PC-9 (cell line): ENCODE results near the gene L3MBTL3. TPM values are rescaled to one million over a fixed set of nuclear protein-coding genes. Genes with fewer than 3 reads are reported as not detected.
"Not testable (repeated sequence)": the region's sequence is repeated elsewhere in the genome, so short reads cannot be mapped to it uniquely, and the experiment has no call there.

Experiments used
- BruUV-seq: library from RNA; stranded (reverse); fragments of 400-500 nt; replicated peaks from 2 replicates; lab custom pipeline; 2021; lab: Mats Ljungman, UMichigan
- CTCF ChIA-PET: fragments of 300-600 bp; sonication (Branson Sonifier 250); formaldehyde crosslinking; loops from one replicate; lab custom pipeline; 2022; ENCODE audit warnings: antibody characterized with exemption; lab: Charles Lee
- POLR2A ChIA-PET: fragments of 300-600 bp; sonication (Branson Sonifier 250); formaldehyde crosslinking; loops from one replicate; lab custom pipeline; 2022; ENCODE audit warnings: antibody characterized with exemption; ENCODE audit not compliant: unreplicated experiment; lab: Charles Lee
- DNase-seq, 2 experiments: peaks; one replicate each; pipeline versions ENCODE4 v3.0.0 to v3.0.0-alpha.2; 2015 to 2022; ENCODE audit warnings: mixed read lengths in 1 of 2
- H2AFZ ChIP-seq: fragments of 200-600 bp; sonication (generic); 2 replicates; pipeline ENCODE4 v1.8.1; 2017; ENCODE audit warnings: antibody characterized with exemption
- H3F3A ChIP-seq: fragments of 200-600 bp; sonication (generic); 2 replicates; pipeline ENCODE4 v1.8.1; 2017; ENCODE audit warnings: antibody characterized with exemption, mild to moderate bottlenecking, low read depth; ENCODE audit not compliant: insufficient read depth
- H3K27ac ChIP-seq: fragments of 200-600 bp; sonication (generic); 2 replicates; pipeline ENCODE4 v1.6.1; 2016; ENCODE audit warnings: mixed run types
- H3K27me3 ChIP-seq: fragments of 200-600 bp; sonication (generic); 2 replicates; pipeline ENCODE4 v1.6.1; 2016; ENCODE audit warnings: low read depth, mixed run types; ENCODE audit not compliant: insufficient read depth
- H3K36me3 ChIP-seq: fragments of 200-600 bp; sonication (generic); 2 replicates; pipeline ENCODE4 v1.6.1; 2016; ENCODE audit warnings: low read depth, mixed run types
- H3K4me1 ChIP-seq: fragments of 200-600 bp; sonication (generic); replicated peaks from 2 replicates; pipeline ENCODE4 v1.6.1; 2016; ENCODE audit warnings: mixed run types; ENCODE audit not compliant: insufficient read depth
- H3K4me2 ChIP-seq: fragments of 200-600 bp; sonication (generic); 2 replicates; pipeline ENCODE4 v1.6.1; 2017; ENCODE audit warnings: mixed run types
- H3K4me3 ChIP-seq: fragments of 200-600 bp; sonication (generic); 2 replicates; pipeline ENCODE4 v1.6.1; 2016; ENCODE audit warnings: mixed run types
- H3K79me2 ChIP-seq: fragments of 200-600 bp; sonication (generic); 2 replicates; pipeline ENCODE4 v1.6.1; 2017; ENCODE audit warnings: low read depth, mixed run types
- H3K9me2 ChIP-seq: fragments of 200-600 bp; sonication (generic); 2 replicates; pipeline ENCODE4 v1.8.1; 2017; ENCODE audit warnings: mild to moderate bottlenecking; ENCODE audit not compliant: insufficient read depth
- H3K9me3 ChIP-seq: fragments of 200-600 bp; sonication (generic); 2 replicates; pipeline ENCODE4 v1.8.1; 2016; ENCODE audit warnings: low read depth; ENCODE audit not compliant: insufficient read depth
- H4K20me1 ChIP-seq: fragments of 200-600 bp; sonication (generic); 2 replicates; pipeline ENCODE4 v1.8.1; 2017; ENCODE audit not compliant: insufficient read depth
- CTCF ChIP-seq: fragments of 200-600 bp; sonication (generic); conservative IDR thresholded peaks from 2 replicates; pipeline ENCODE4 v1.6.1; 2017; ENCODE audit warnings: mixed run types, antibody characterized with exemption, mild to moderate bottlenecking, moderate library complexity
- EZH2 ChIP-seq: fragments of 200-600 bp; sonication (generic); IDR thresholded peaks from 2 replicates; pipeline ENCODE4 v1.8.0; 2017; ENCODE audit warnings: antibody characterized with exemption, low read depth
- intact Hi-C: fragments of 100-400 bp; cut with micrococcal nuclease; formaldehyde crosslinking; loops from one replicate; pipeline ENCODE4 v1.10.0; 2022; ENCODE audit not compliant: unreplicated experiment
- total RNA-seq: library from RNA; stranded (reverse); gene quantifications from 2 replicates; pipeline ENCODE4 v1.2.3, GENCODE V29; 2021

The L3MBTL3 gene
- total RNA-seq, 1 experiment from 2014 or later, result 6.1 TPM

- BruUV-seq, result no TSS peak
- no peak for TF ChIP-seq CTCF
- TF ChIP-seq EZH2, result no peak
- no peak for DNase-seq
- Histone ChIP-seq H3K9me2 (no peaks in the 10 kb centered on the region), H3K27ac (no peak overlapping the region), H4K20me1 (no peaks in the 10 kb centered on the region), H3K4me1 (no peaks in the 10 kb centered on the region), H3K79me2 (no peaks in the 10 kb centered on the region), H3K9me3 (no peaks in the 10 kb centered on the region), H3K4me3 (no peak overlapping the region), H3F3A (no peaks in the 10 kb centered on the region), H2AFZ (no peak overlapping the region), H3K36me3 (no peaks in the 10 kb centered on the region), H3K4me2 (no peak overlapping the region), H3K27me3 (no peaks in the 10 kb centered on the region)
- ChIA-PET POLR2A (no interaction called here), CTCF (no interaction called here)
- intact Hi-C loops, result no loop called here
Observed at GRCh38 chr6:130143709-130144108, 125.3 kb downstream of the L3MBTL3 start.

GRCh38 chr6:130147111-130147510 is 128.7 kb downstream of the L3MBTL3 start:
- no peaks in the 10 kb centered on the region for H3K36me3 ChIP-seq
- ChIA-PET CTCF (no interaction called here), POLR2A (no interaction called here)
- no peaks in the 10 kb centered on the region for H3K4me1 ChIP-seq
- no peaks in the 10 kb centered on the region for H3F3A ChIP-seq
- H3K4me2 ChIP-seq, result no peak overlapping the region
- TF ChIP-seq CTCF (no peak), EZH2 (no peak)
- BruUV-seq, result no TSS peak
- no peaks in the 10 kb centered on the region for H4K20me1 ChIP-seq
- H3K4me3 ChIP-seq, result no peak overlapping the region
- intact Hi-C loops, result no loop called here
- no peaks in the 10 kb centered on the region for H3K9me3 ChIP-seq
- H3K79me2 ChIP-seq, result no peaks in the 10 kb centered on the region
- no peak overlapping the region for H3K27ac ChIP-seq
- H3K9me2 ChIP-seq, result no peaks in the 10 kb centered on the region
- DNase-seq, result no peak
- no peaks in the 10 kb centered on the region for H3K27me3 ChIP-seq
- H2AFZ ChIP-seq, result no peak overlapping the region

GRCh38 chr6:130148181-130148580 is 129.8 kb downstream of the L3MBTL3 start:
- Histone ChIP-seq H3K4me1 (no peaks in the 10 kb centered on the region), H3K4me3 (no peak overlapping the region), H3F3A (no peaks in the 10 kb centered on the region), H3K36me3 (no peaks in the 10 kb centered on the region), H4K20me1 (no peaks in the 10 kb centered on the region), H3K27me3 (no peaks in the 10 kb centered on the region), H2AFZ (no peak overlapping the region), H3K4me2 (no peak overlapping the region), H3K27ac (no peak overlapping the region), H3K9me2 (no peaks in the 10 kb centered on the region), H3K9me3 (no peaks in the 10 kb centered on the region), H3K79me2 (no peaks in the 10 kb centered on the region)
- intact Hi-C loops, result no loop called here
- CTCF ChIA-PET, result no interaction called here
- DNase-seq, result no peak
- no TSS peak for BruUV-seq
- POLR2A ChIA-PET, result no interaction called here
- no peak for TF ChIP-seq EZH2
- TF ChIP-seq CTCF, result peak; percentile 53

- H4K20me1 ChIP-seq, DNase-seq, H2AFZ ChIP-seq, H3K79me2 ChIP-seq, H3K9me2 ChIP-seq, H3K4me3 ChIP-seq, POLR2A ChIA-PET, H3K27ac ChIP-seq, H3K9me3 ChIP-seq, H3K4me1 ChIP-seq, H3K27me3 ChIP-seq, intact Hi-C loops, H3K36me3 ChIP-seq, H3F3A ChIP-seq, H3K4me2 ChIP-seq, BruUV-seq: not testable (repeated sequence)
- CTCF ChIA-PET, result interaction anchor here (0.6 kb wide), 1 partner anchor 612 kb away, joined by 3 read pairs; no protein-coding TSS in a partner anchor
Observed at GRCh38 chr6:130149016-130149415, 130.6 kb downstream of the L3MBTL3 start.
